Mesothelial cell of epicardium (in vitro differentiated cells): ENCODE data around the gene PYGM. TPM values are rescaled to one million over a fixed set of nuclear protein-coding genes. Genes with fewer than 3 reads are reported as not detected.

Experiments
- DNase-seq, 2 experiments: peaks; one replicate each; pipeline ENCODE4 v3.0.0; 2021; ENCODE audit warnings: low spot score in 2 of 2; ENCODE audit not compliant: unreplicated experiment in 2 of 2
- H3K27ac Mint-ChIP-seq: 2 replicates; pipeline ENCODE4 v1.8.0; 2021; ENCODE audit warnings: mixed read lengths
- H3K27me3 Mint-ChIP-seq: 2 replicates; pipeline ENCODE4 v1.8.0; 2021; ENCODE audit warnings: low read depth, mixed read lengths
- H3K36me3 Mint-ChIP-seq: 2 replicates; pipeline ENCODE4 v1.8.0; 2021; ENCODE audit warnings: mixed read lengths
- H3K4me1 Mint-ChIP-seq: 2 replicates; pipeline ENCODE4 v1.8.0; 2021; ENCODE audit warnings: mixed read lengths
- H3K4me3 Mint-ChIP-seq: 2 replicates; pipeline ENCODE4 v1.8.0; 2021; ENCODE audit warnings: mild to moderate bottlenecking, moderate library complexity, mixed read lengths
- H3K9me3 Mint-ChIP-seq: 2 replicates; pipeline ENCODE4 v1.8.0; 2021; ENCODE audit warnings: mixed read lengths
- total RNA-seq: library from RNA; stranded (reverse); gene quantifications from 3 replicates; pipeline ENCODE4 v1.2.1, GENCODE V29; 2021
- TF ChIP-seq, protein P1 (sequence below): fragments of 200-600 bp; sonication (generic); IDR thresholded peaks from one replicate; pipeline ENCODE4 v1.5.0; 2021; ENCODE audit warnings: antibody characterized with exemption; ENCODE audit not compliant: unreplicated experiment

Gene PYGM
- total RNA-seq, 1 donor from 2014 or later: 7.6 TPM

DNA sequence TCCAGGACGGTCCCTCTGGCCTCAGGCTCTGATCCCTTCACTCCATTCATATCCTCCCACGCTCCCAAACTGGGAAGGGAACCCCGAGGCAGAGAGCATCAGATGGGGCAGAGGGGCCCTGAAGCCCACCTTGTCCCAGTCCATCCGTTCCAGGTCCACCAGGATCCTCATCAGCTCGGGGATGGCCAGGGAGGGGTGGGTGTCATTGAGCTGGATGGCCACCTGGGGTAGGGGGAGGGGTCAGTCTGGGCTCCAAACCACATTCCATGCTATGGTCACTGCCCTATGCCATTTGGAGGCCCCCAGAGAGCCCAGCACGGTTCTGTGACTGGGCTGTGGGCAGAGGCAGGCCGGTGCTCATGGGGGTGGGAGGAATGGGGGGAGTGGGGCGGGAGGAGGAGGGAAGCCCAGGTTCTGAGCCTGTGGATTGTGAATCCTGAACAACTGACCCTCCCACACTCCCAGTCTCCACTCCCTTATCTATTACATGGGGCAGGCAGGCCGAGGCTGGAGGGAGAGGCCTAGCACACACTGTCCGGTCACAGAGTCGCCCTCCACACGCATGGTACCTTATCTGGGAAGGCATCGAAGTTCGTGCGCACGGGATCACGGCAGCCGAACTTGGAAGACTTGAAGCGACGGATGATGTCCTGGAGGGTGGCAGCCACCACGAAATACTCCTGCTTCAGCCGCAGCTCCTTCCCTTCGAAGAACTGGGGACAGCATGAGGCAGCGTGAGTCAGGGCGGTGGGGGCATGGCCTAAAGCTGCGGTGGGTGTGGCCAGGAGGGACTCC lies 5.5 kb downstream of the PYGM start:
- H3K27me3 Mint-ChIP-seq: no peaks in the 10 kb centered on the region
- DNase-seq: no peak
- H3K4me3 Mint-ChIP-seq: no peak overlapping the region
- no peaks in the 10 kb centered on the region for H3K36me3 Mint-ChIP-seq
- H3K9me3 Mint-ChIP-seq: no peaks in the 10 kb centered on the region
- H3K27ac Mint-ChIP-seq: no peak overlapping the region
- H3K4me1 Mint-ChIP-seq: peaks cover 2% of the 10 kb centered on the region
- TF ChIP-seq, protein P1, sequence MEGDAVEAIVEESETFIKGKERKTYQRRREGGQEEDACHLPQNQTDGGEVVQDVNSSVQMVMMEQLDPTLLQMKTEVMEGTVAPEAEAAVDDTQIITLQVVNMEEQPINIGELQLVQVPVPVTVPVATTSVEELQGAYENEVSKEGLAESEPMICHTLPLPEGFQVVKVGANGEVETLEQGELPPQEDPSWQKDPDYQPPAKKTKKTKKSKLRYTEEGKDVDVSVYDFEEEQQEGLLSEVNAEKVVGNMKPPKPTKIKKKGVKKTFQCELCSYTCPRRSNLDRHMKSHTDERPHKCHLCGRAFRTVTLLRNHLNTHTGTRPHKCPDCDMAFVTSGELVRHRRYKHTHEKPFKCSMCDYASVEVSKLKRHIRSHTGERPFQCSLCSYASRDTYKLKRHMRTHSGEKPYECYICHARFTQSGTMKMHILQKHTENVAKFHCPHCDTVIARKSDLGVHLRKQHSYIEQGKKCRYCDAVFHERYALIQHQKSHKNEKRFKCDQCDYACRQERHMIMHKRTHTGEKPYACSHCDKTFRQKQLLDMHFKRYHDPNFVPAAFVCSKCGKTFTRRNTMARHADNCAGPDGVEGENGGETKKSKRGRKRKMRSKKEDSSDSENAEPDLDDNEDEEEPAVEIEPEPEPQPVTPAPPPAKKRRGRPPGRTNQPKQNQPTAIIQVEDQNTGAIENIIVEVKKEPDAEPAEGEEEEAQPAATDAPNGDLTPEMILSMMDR: no peak

- Mint-ChIP-seq H3K36me3 (no peaks in the 10 kb centered on the region), H3K27me3 (no peaks in the 10 kb centered on the region), H3K4me1 (no peaks in the 10 kb centered on the region), H3K27ac (no peak overlapping the region), H3K4me3 (no peak overlapping the region), H3K9me3 (no peaks in the 10 kb centered on the region)
- TF ChIP-seq, protein P1: no peak
- DNase-seq: no peak
Measured at GRCh38 chr11:64753380-64754123, 6.2 kb downstream of the PYGM start.

GRCh38 chr11:64753019-64753379 lies 6.8 kb downstream of the PYGM start:
- Mint-ChIP-seq H3K4me1 (peaks cover 5% of the 10 kb centered on the region), H3K27ac (no peak overlapping the region), H3K36me3 (no peaks in the 10 kb centered on the region), H3K9me3 (no peaks in the 10 kb centered on the region), H3K27me3 (peaks cover 2% of the 10 kb centered on the region), H3K4me3 (no peak overlapping the region)
- TF ChIP-seq, protein P1: no peak
- DNase-seq: no peak

- H3K9me3 Mint-ChIP-seq: no peaks in the 10 kb centered on the region
- peaks cover 5% of the 10 kb centered on the region for H3K4me1 Mint-ChIP-seq
- no peak overlapping the region for H3K27ac Mint-ChIP-seq
- peaks cover 2% of the 10 kb centered on the region for H3K27me3 Mint-ChIP-seq
- TF ChIP-seq, protein P1: no peak
- no peak for DNase-seq
- H3K4me3 Mint-ChIP-seq: no peak overlapping the region
- H3K36me3 Mint-ChIP-seq: no peaks in the 10 kb centered on the region
Measured at GRCh38 chr11:64752175-64752970, 7.4 kb downstream of the PYGM start.

DNA sequence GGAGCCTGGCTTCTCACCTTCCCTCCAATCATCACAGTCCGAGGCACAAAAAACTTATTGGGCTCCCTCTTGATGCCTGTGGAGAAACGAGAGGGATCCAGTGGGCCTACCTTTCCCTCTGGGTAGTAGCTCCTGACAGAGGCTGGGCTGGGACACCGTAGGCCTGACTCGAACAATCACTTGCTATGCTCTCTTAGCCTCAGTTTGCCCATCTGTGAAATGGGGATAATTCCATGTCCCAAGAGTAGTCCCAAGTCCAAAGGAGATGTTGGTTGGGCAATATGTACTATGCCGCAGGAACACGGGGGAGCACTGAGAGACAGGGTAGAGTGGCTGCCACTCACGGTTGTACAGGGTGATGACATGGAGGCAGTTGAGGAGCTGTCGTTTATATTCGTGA lies 8.2 kb downstream of the PYGM start:
- Mint-ChIP-seq H3K4me3 (no peak overlapping the region), H3K4me1 (peaks cover 5% of the 10 kb centered on the region), H3K9me3 (no peaks in the 10 kb centered on the region), H3K27me3 (peaks cover 6% of the 10 kb centered on the region), H3K27ac (no peak overlapping the region), H3K36me3 (no peaks in the 10 kb centered on the region)
- TF ChIP-seq, protein P1: no peak
- DNase-seq: no peak
